ENCODE results near the gene TBC1D2B.
"Not testable (repeated sequence)": the region's sequence is repeated elsewhere in the genome, so short reads cannot be mapped to it uniquely, and the experiment has no call there.

GRCh38 chr15:77976760-77977525, 100.6 kb downstream of the TBC1D2B start:
- TF ChIP-seq, protein P1, sequence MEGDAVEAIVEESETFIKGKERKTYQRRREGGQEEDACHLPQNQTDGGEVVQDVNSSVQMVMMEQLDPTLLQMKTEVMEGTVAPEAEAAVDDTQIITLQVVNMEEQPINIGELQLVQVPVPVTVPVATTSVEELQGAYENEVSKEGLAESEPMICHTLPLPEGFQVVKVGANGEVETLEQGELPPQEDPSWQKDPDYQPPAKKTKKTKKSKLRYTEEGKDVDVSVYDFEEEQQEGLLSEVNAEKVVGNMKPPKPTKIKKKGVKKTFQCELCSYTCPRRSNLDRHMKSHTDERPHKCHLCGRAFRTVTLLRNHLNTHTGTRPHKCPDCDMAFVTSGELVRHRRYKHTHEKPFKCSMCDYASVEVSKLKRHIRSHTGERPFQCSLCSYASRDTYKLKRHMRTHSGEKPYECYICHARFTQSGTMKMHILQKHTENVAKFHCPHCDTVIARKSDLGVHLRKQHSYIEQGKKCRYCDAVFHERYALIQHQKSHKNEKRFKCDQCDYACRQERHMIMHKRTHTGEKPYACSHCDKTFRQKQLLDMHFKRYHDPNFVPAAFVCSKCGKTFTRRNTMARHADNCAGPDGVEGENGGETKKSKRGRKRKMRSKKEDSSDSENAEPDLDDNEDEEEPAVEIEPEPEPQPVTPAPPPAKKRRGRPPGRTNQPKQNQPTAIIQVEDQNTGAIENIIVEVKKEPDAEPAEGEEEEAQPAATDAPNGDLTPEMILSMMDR (optimal IDR thresholded peaks at IDR 0.05 in 1 of 3, IDR thresholded peaks at IDR 0.05 in 1 of 3, conservative IDR thresholded peaks at IDR 0.05 in 1 of 3; ENCODE audit: extremely low read depth in 1 of 3, insufficient read depth in 2 of 3, low read length in 3 of 3), result not testable (repeated sequence)
- not testable (repeated sequence) for TF ChIP-seq EZH2 (IDR thresholded peaks at IDR 0.05; ENCODE audit: low read length)

Data from keratinocyte (primary cell).